ENCODE results near the gene CSNK1A1. TPM values are rescaled to one million over a fixed set of nuclear protein-coding genes. Genes with fewer than 3 reads are reported as not detected.
A peak's percentile ranks its signal among the peaks of the same experiment; 100 is the strongest.

The CSNK1A1 gene
- total and polyA plus RNA-seq, 3 experiments from 2014 or later = 118 to 187 (median 177) TPM

DNA sequence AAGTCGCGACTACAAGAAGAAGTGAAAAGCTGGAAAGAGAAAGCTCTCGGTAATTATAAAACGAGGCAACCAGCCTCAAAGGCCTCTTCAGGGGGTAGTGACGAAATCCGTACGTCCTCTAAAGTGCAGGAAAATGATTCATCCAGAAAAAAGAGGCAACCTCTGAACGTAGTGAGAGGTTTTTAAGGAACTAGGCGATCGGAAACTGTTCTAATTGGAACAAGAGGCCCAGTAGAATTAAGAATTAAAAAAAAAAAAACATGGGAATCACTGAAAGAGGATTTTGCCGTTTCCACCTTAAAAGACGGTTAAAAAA is 1.0 kb downstream of the CSNK1A1 start:
- Histone ChIP-seq H3K27me3 (ENCODE audit: insufficient read depth, low read length, poor library complexity, severe bottlenecking) (no peaks in the 10 kb centered on the region), H3K36me3 (ENCODE audit: insufficient read depth, low read length) (peaks cover 4% of the 10 kb centered on the region), H3K9me3 (ENCODE audit: low read length) (no peaks in the 10 kb centered on the region), H3K4me1 (ENCODE audit: insufficient read depth, low read length) (peaks cover 33% of the 10 kb centered on the region), H3K4me3 (ENCODE audit: low read length) (peak overlapping the region; percentile 95), H3K27ac (ENCODE audit: low read depth, low read length) (peak overlapping the region; percentile 93)
- Mint-ChIP-seq H3K9me3 (no peaks in the 10 kb centered on the region), H3K27ac (peak overlapping the region; percentile 95 to 100 (median 99)), H3K36me3 (peaks cover 7 to 59% (median 8%) of the 10 kb centered on the region in 3 donors), H3K4me1 (peaks cover 34 to 54% (median 50%) of the 10 kb centered on the region in 3 donors), H3K27me3 (peaks cover 0 to 2% of the 10 kb centered on the region in 2 donors), H3K4me3 (peak overlapping the region; percentile 95 to 99 (median 99))
- peak in 1 of 5 donors; percentile 10 for DNase-seq
- CTCF ChIA-PET = interaction anchor here (0.8 to 3.0 kb wide), 7 partner anchors 9 to 192 kb away, joined by 3 to 13 read pairs (median 5); partner anchors contain the start of gene PCYOX1L
- POLR2A ChIA-PET = interaction anchor here (0.5 to 2.6 kb wide), 4 partner anchors 32 to 192 kb away, joined by 3 to 10 read pairs (median 6); partner anchors contain the start of gene PCYOX1L

DNA sequence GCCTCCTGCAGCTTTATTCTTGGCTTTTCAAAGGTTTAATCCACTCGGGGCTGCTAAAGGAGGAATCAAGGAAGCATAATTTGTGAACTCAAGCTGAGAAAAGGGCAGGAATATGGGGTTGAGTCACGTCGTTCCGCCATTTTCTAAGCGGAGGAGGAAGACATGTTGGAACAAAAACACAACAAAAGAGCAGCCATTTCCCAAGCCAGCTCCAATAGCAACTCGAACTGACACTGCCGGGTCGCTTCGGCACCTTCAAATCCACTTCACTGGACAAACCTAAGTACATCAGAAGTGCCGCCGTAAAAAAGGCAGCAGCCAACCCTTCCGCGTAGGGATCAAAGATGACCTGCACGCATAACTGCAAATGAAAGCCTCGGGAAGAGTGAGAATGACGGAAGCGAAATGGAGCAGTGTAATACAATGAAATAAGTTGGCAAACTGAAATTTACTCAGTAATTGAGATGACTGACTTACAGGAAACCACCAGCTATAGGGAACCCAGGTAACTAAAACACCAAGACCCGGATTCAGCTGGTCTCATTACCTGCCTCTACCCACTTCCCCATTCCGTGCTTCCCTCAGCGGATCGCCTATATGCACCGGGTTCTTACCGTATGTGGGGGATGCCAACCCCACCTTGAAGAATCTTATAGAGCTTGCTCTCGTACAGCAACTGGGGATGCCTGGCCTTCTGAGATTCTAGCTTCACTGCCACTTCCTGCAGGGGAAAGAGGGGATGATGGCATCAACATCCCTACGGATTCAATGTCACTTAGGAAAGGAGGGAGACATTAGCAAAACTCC is 1.6 kb downstream of the CSNK1A1 start:
- Histone ChIP-seq H3K27me3 (ENCODE audit: insufficient read depth, low read length, poor library complexity, severe bottlenecking) (no peaks in the 10 kb centered on the region), H3K27ac (ENCODE audit: low read depth, low read length) (peak overlapping the region; percentile 93), H3K4me1 (ENCODE audit: insufficient read depth, low read length) (peaks cover 39% of the 10 kb centered on the region), H3K4me3 (ENCODE audit: low read length) (peak overlapping the region; percentile 95), H3K9me3 (ENCODE audit: low read length) (no peaks in the 10 kb centered on the region), H3K36me3 (ENCODE audit: insufficient read depth, low read length) (peaks cover 5% of the 10 kb centered on the region)
- peak overlapping the region; percentile 95 to 100 (median 99) for H3K27ac Mint-ChIP-seq
- peak; percentile 10 to 57 (median 34) for DNase-seq
- POLR2A ChIA-PET = interaction anchor here (0.5 to 2.6 kb wide), 2 partner anchors 31 to 192 kb away, joined by 3 to 10 read pairs; partner anchors contain the start of gene PCYOX1L
- CTCF ChIA-PET = interaction anchor here (0.8 to 3.0 kb wide), 6 partner anchors 9 to 205 kb away, joined by 3 to 13 read pairs (median 4); no protein-coding TSS in a partner anchor
- peaks cover 7 to 64% (median 8%) of the 10 kb centered on the region in 3 donors for H3K36me3 Mint-ChIP-seq
- H3K27me3 Mint-ChIP-seq = peaks cover 0 to 2% of the 10 kb centered on the region in 2 donors
- H3K4me3 Mint-ChIP-seq = peak overlapping the region; percentile 95 to 99 (median 99)
- no peaks in the 10 kb centered on the region for H3K9me3 Mint-ChIP-seq
- peaks cover 36 to 60% (median 54%) of the 10 kb centered on the region in 3 donors for H3K4me1 Mint-ChIP-seq

DNA sequence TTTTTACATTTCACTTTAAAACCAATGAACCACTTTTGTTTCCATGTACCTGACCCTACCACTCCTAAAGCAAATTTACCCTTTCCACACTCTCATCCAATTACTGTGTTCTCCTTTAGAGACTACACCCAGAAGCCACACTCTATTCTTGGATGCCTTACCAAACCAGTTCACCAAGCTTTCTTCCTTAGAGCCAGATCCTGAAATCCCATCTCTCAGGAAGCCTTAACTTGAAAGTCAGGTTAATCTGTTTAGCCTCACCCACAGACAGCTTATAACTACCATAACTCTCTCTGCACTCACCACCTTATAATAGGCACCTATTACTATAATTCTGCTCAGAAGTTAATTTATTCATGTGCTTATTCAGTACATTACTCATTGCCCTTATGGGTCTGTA is 4.3 kb downstream of the CSNK1A1 start:
- H3K4me1 Mint-ChIP-seq = peaks cover 54 to 81% (median 74%) of the 10 kb centered on the region in 3 donors
- Histone ChIP-seq H3K4me3 (ENCODE audit: low read length) (no peak overlapping the region), H3K4me1 (ENCODE audit: insufficient read depth, low read length) (peaks cover 54% of the 10 kb centered on the region), H3K36me3 (ENCODE audit: insufficient read depth, low read length) (peaks cover 16% of the 10 kb centered on the region), H3K27ac (ENCODE audit: low read depth, low read length) (no peak overlapping the region), H3K9me3 (ENCODE audit: low read length) (no peaks in the 10 kb centered on the region), H3K27me3 (ENCODE audit: insufficient read depth, low read length, poor library complexity, severe bottlenecking) (no peaks in the 10 kb centered on the region)
- peaks cover 0 to 2% of the 10 kb centered on the region in 2 donors for H3K27me3 Mint-ChIP-seq
- ChIA-PET POLR2A (interaction anchor here (0.7 kb wide), 1 partner anchor 826 kb away, joined by 3 read pairs; no protein-coding TSS in a partner anchor), CTCF (no interaction called here)
- H3K9me3 Mint-ChIP-seq = no peaks in the 10 kb centered on the region
- H3K36me3 Mint-ChIP-seq = peaks cover 7 to 81% (median 8%) of the 10 kb centered on the region in 3 donors
- H3K27ac Mint-ChIP-seq = peak overlapping the region; percentile 19 to 86 (median 60)
- H3K4me3 Mint-ChIP-seq = peak overlapping the region in 6 of 7 donors; percentile 16 to 68 (median 51)
- no peak for DNase-seq

DNA sequence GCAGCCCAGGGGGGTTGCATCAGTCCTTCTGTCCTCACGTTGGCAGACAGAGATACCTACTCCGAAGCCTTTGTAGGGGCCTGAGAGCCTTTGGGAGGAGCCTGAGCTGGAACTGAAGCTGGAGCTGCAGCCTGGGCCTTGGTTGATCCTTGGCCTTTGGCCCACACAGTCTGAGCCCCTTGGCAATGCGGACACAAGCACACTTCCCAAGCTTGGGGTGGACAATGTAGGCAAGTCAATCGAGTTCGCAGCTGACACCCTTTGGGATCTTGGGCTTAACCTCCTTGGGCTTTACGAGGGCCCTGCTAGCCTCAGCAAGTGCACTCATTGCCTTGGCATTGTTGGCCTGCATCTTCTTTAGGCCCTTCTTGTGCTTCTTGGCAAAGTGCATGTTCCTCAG is 5.9 kb downstream of the CSNK1A1 start:
- DNase-seq = no peak
- Mint-ChIP-seq H3K36me3 (peaks cover 4 to 75% (median 11%) of the 10 kb centered on the region in 3 donors), H3K4me1 (peaks cover 59 to 87% (median 81%) of the 10 kb centered on the region in 3 donors), H3K27me3 (no peaks in the 10 kb centered on the region), H3K4me3 (peak overlapping the region in 4 of 7 donors; percentile 5 to 20 (median 12)), H3K9me3 (no peaks in the 10 kb centered on the region), H3K27ac (peak overlapping the region in 4 of 8 donors; percentile 11 to 78 (median 36))
- H3K9me3 ChIP-seq (ENCODE audit: low read length) = no peaks in the 10 kb centered on the region
- no peak overlapping the region for H3K27ac ChIP-seq (ENCODE audit: low read depth, low read length)
- POLR2A ChIA-PET = interaction anchor here (0.7 kb wide), 1 partner anchor 1707 kb away, joined by 3 read pairs; no protein-coding TSS in a partner anchor
- peaks cover 16% of the 10 kb centered on the region for H3K36me3 ChIP-seq (ENCODE audit: insufficient read depth, low read length)
- H3K4me3 ChIP-seq (ENCODE audit: low read length) = no peak overlapping the region
- CTCF ChIA-PET = interaction anchor here (0.8 to 1.2 kb wide), 2 partner anchors 17 to 164 kb away, joined by 3 to 4 read pairs; no protein-coding TSS in a partner anchor
- H3K27me3 ChIP-seq (ENCODE audit: insufficient read depth, low read length, poor library complexity, severe bottlenecking) = no peaks in the 10 kb centered on the region
- peaks cover 58% of the 10 kb centered on the region for H3K4me1 ChIP-seq (ENCODE audit: insufficient read depth, low read length)

DNA sequence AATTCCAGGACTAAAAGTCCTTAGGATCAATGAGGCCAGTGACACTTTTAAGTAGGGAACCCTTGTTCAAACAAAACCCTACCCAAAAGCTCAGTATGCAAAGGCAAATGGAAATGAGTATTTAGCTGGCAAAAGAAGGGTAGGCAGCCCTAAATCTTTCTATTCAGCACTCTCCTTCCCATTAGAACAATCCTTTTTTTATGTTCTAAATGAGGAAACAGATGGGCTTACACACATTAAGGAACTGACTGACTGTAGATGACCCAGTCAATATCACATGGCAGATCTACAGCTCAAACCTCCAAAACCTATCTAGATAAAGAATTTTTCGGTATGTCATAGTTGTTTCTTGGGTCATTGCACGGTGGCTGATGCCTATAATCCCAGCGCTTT is 7.2 kb downstream of the CSNK1A1 start:
- Histone ChIP-seq H3K27me3 (ENCODE audit: insufficient read depth, low read length, poor library complexity, severe bottlenecking) (no peaks in the 10 kb centered on the region), H3K4me1 (ENCODE audit: insufficient read depth, low read length) (peaks cover 66% of the 10 kb centered on the region), H3K36me3 (ENCODE audit: insufficient read depth, low read length) (peaks cover 16% of the 10 kb centered on the region), H3K27ac (ENCODE audit: low read depth, low read length) (no peak overlapping the region), H3K4me3 (ENCODE audit: low read length) (no peak overlapping the region), H3K9me3 (ENCODE audit: low read length) (no peaks in the 10 kb centered on the region)
- Mint-ChIP-seq H3K4me1 (peaks cover 61 to 89% (median 82%) of the 10 kb centered on the region in 3 donors), H3K27ac (peak overlapping the region in 3 of 8 donors; percentile 19 to 68 (median 32)), H3K27me3 (no peaks in the 10 kb centered on the region), H3K4me3 (peak overlapping the region in 2 of 7 donors; percentile 39 to 40), H3K36me3 (peaks cover under 1 to 69% (median 10%) of the 10 kb centered on the region in 3 donors), H3K9me3 (no peaks in the 10 kb centered on the region)
- POLR2A ChIA-PET = no interaction called here
- CTCF ChIA-PET = interaction anchor here (0.6 to 1.4 kb wide), 3 partner anchors 17 to 159 kb away, joined by 3 to 4 read pairs (median 3); no protein-coding TSS in a partner anchor
- no peak for DNase-seq

DNA sequence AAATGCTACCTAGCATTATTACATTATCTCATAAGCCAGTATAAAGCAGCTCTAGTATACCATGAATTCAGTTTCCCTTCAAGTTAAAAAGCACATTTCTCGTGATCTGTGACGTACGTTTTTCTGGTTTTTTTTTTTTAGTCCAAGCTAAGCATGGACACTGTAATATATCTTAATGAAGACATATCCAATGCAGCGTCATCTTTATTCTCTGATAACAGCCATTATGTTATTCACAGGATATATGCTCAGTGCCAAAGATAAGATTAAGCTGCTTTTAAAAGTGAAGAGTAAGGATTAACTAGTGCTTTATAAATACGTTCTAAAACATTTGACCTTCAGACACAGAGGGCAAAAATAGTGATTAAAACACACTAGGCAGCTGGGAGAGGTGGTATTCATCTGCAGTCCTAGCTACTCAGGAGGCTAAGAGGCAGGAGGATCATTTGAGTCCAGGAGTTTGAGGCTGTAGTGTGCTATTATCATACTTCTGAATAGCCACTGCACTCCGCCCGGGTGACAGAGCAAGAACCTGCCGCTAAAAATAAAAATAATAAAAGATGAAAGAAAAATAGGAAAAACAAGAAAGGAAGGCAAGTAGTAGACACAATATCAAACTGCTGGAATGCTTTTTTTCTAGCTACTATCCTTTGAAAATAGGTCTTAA is 7.7 kb downstream of the CSNK1A1 start:
- Mint-ChIP-seq H3K36me3 (peaks cover 0 to 65% (median 9%) of the 10 kb centered on the region in 3 donors), H3K4me1 (peaks cover 58 to 85% (median 79%) of the 10 kb centered on the region in 3 donors), H3K27me3 (no peaks in the 10 kb centered on the region), H3K27ac (peak overlapping the region in 6 of 8 donors; percentile 12 to 86 (median 31)), H3K9me3 (no peaks in the 10 kb centered on the region), H3K4me3 (peak overlapping the region in 5 of 7 donors; percentile 11 to 39 (median 21))
- ChIA-PET CTCF (interaction anchor here (0.6 to 1.4 kb wide), 4 partner anchors 8 to 159 kb away, joined by 3 to 4 read pairs (median 3); partner anchors contain the start of gene CSNK1A1), POLR2A (interaction anchor here (0.7 kb wide), 1 partner anchor 12 kb away, joined by 3 read pairs; no protein-coding TSS in a partner anchor)
- Histone ChIP-seq H3K27ac (ENCODE audit: low read depth, low read length) (no peak overlapping the region), H3K4me3 (ENCODE audit: low read length) (no peak overlapping the region), H3K36me3 (ENCODE audit: insufficient read depth, low read length) (peaks cover 16% of the 10 kb centered on the region), H3K27me3 (ENCODE audit: insufficient read depth, low read length, poor library complexity, severe bottlenecking) (no peaks in the 10 kb centered on the region), H3K9me3 (ENCODE audit: low read length) (no peaks in the 10 kb centered on the region), H3K4me1 (ENCODE audit: insufficient read depth, low read length) (peaks cover 64% of the 10 kb centered on the region)
- no peak for DNase-seq

DNA sequence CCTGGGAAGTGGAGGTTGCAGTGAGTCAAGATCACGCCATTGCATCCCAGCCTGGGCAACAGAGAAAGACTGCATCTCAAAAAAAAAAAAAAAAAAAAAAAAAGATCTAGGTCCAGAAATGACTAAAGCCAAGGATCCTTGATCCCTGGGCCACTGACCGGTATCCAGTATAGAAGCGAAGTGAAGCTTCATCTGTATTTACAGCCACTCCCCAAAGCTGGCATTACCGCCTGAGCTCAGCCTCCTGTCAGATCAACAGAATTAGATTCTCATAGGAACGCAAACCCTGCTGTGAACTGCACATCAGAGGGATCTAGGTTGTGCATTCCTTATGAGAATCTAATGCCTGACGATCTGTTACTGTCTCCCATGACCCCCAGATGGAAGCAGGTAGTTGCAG is 9.3 kb downstream of the CSNK1A1 start:
- Histone ChIP-seq H3K4me3 (ENCODE audit: low read length) (no peak overlapping the region), H3K36me3 (ENCODE audit: insufficient read depth, low read length) (peaks cover 16% of the 10 kb centered on the region), H3K4me1 (ENCODE audit: insufficient read depth, low read length) (peaks cover 56% of the 10 kb centered on the region), H3K27me3 (ENCODE audit: insufficient read depth, low read length, poor library complexity, severe bottlenecking) (no peaks in the 10 kb centered on the region), H3K9me3 (ENCODE audit: low read length) (no peaks in the 10 kb centered on the region), H3K27ac (ENCODE audit: low read depth, low read length) (no peak overlapping the region)
- Mint-ChIP-seq H3K4me1 (peaks cover 58 to 85% (median 79%) of the 10 kb centered on the region in 3 donors), H3K27ac (peak overlapping the region in 4 of 8 donors; percentile 35 to 85 (median 64)), H3K9me3 (no peaks in the 10 kb centered on the region), H3K4me3 (peak overlapping the region in 5 of 7 donors; percentile 36 to 67 (median 59)), H3K36me3 (peaks cover 5 to 65% (median 13%) of the 10 kb centered on the region in 3 donors), H3K27me3 (no peaks in the 10 kb centered on the region)
- no peak for DNase-seq
- POLR2A ChIA-PET = interaction anchor here (0.6 kb wide), 1 partner anchor 1719 kb away, joined by 10 read pairs; no protein-coding TSS in a partner anchor
- CTCF ChIA-PET = interaction anchor here (0.7 to 1.7 kb wide), 2 partner anchors 9 to 14 kb away, joined by 4 to 13 read pairs; partner anchors contain the start of gene CSNK1A1

Data from CD8-positive, alpha-beta memory T cell (primary cell).